ENCODE data around the gene SELENOM. TPM values are rescaled to one million over a fixed set of nuclear protein-coding genes. Genes with fewer than 3 reads are reported as not detected.
A peak's percentile ranks its signal among the peaks of the same experiment; 100 is the strongest.

Gene SELENOM
- total and polyA plus RNA-seq, 4 donors: 368 to 1,228 (median 666) TPM

DNA sequence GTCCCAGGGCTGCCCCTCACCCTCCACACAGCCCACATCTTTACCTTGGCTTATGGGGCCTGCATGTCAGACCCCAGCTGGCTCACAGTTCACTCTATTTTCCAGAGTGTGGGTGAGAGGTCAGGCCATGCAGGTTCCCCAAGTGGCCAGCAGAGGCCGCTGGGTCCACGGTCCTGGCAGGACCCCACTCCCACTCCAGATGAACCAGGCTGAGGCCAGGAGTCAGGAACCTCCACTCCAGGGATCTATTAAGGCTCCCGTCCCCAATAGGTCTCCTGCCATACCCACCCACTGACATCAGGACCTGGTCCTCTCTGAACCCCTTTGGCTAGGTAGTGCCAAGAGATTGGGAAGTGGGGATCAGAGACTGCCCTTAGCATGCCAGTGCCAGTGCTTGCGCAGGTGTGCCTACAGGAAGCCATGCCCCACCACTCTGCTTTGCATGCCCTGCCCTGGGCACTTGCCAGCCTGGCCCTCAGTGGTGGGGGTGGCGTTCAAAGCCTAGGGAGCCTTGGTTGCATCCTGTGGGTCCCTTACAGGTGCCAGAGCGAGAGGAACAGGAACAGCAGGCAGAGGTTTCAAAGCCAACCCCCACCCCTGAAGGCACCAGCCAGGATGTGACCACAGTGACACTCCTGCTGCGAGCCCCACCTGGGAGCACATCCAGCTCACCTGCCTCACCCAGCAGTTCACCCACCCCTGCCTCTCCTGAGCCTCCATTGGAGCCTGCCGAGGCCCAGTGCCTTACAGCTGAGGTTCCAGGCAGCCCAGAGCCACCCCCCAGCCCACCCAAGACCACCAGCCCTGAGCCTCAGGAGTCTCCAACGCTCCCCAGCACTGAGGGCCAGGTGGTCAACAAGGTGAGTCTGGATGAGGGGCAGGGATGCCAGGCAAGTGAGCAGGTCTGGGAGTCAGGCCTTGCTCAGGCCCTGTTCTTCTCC, 17.9 kb downstream of the SELENOM start:
- DNase-seq: peak in 1 of 2 donors; percentile 74
- WGBS, 2 donors: 55 to 57% methylated on average over 9 of the region's 9 CpGs
- H3K4me3 ChIP-seq (ENCODE audit: low read length in 2 of 2): no peak overlapping the region
- ATAC-seq (ENCODE audit: low FRiP score): peak; percentile 23
- H3K36me3 ChIP-seq (ENCODE audit: control insufficient read depth in 1 of 2, insufficient read depth in 2 of 2, low read length in 1 of 2): peaks cover 0 to 19% of the 10 kb centered on the region in 2 donors
- H3K27me3 ChIP-seq (ENCODE audit: control insufficient read depth in 1 of 2, insufficient read depth in 2 of 2, low read length in 1 of 2): no peaks in the 10 kb centered on the region
- intact Hi-C loops (cut with DNase I): loop anchor here in 1 of 2 donors (2.0 to 10.0 kb wide), 3 partner anchors 17 to 455 kb away; partner anchors contain the start of genes SELENOM and SLC35E4
- H3K4me1 ChIP-seq (ENCODE audit: control insufficient read depth in 1 of 2, insufficient read depth in 2 of 2, low read length in 2 of 2): no peaks in the 10 kb centered on the region
- H3K27ac ChIP-seq (ENCODE audit: low read depth in 1 of 2, low read length in 2 of 2): peak overlapping the region in 1 of 2 donors; percentile 63
- no peaks in the 10 kb centered on the region for H3K9me3 ChIP-seq (ENCODE audit: control insufficient read depth, low read length)

DNA sequence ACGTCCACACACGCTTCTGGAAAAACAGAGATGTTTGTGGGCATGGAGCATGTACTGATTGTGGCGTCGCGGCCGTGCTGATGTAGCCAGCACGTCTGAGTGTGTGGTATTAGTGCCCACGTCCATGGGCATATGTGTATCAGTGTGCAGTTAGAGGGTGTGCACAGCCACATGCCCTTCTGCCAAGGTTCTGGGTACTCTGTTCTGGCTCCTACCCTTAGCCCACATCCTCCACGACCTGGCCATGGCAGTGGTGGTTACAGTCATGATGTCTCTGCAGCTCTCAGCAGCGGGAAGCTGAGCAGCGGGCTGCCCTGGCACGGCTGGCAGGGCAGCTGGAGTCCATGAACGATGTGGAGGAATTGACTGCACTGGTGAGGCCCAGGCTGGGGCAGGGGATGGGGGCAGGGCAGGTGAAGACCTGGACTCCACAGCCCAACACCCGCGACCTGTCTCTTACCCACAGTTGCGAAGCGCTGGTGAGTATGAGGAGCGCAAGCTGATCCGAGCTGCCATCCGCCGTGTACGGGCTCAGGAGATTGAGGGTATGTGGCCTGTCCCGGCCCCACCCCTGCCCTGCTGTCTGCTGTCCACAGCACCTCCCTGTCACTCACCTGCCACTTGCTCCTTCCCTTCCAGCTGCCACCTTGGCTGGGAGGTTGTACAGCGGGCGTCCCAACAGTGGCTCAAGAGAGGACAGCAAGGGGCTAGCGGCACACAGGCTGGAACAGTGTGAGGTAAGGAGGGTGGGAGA, 19.0 kb downstream of the SELENOM start:
- H3K27ac ChIP-seq (ENCODE audit: low read depth in 1 of 2, low read length in 2 of 2): peak overlapping the region in 1 of 2 donors; percentile 22
- no peaks in the 10 kb centered on the region for H3K9me3 ChIP-seq (ENCODE audit: control insufficient read depth, low read length)
- peaks cover 4 to 13% of the 10 kb centered on the region in 2 donors for H3K36me3 ChIP-seq (ENCODE audit: control insufficient read depth in 1 of 2, insufficient read depth in 2 of 2, low read length in 1 of 2)
- H3K4me3 ChIP-seq (ENCODE audit: low read length in 2 of 2): no peak overlapping the region
- no peaks in the 10 kb centered on the region for H3K27me3 ChIP-seq (ENCODE audit: control insufficient read depth in 1 of 2, insufficient read depth in 2 of 2, low read length in 1 of 2)
- no peaks in the 10 kb centered on the region for H3K4me1 ChIP-seq (ENCODE audit: control insufficient read depth in 1 of 2, insufficient read depth in 2 of 2, low read length in 2 of 2)
- WGBS, 2 donors: 59 to 64% methylated on average over 20 to 26 of the region's 26 CpGs
- ATAC-seq (ENCODE audit: low FRiP score): no peak
- peak in 1 of 2 donors; percentile 43 for DNase-seq
- intact Hi-C loops (cut with DNase I): loop anchor here in 1 of 2 donors (5.0 to 10.0 kb wide), 2 partner anchors 64 to 454 kb away; partner anchors contain the start of gene SLC35E4

- Histone ChIP-seq H3K27ac (ENCODE audit: low read depth in 1 of 2, low read length in 2 of 2) (peak overlapping the region in 1 of 2 donors; percentile 49), H3K27me3 (ENCODE audit: control insufficient read depth in 1 of 2, insufficient read depth in 2 of 2, low read length in 1 of 2) (no peaks in the 10 kb centered on the region), H3K36me3 (ENCODE audit: control insufficient read depth in 1 of 2, insufficient read depth in 2 of 2, low read length in 1 of 2) (peaks cover 4 to 13% of the 10 kb centered on the region in 2 donors), H3K9me3 (ENCODE audit: control insufficient read depth, low read length) (no peaks in the 10 kb centered on the region), H3K4me1 (ENCODE audit: control insufficient read depth in 1 of 2, insufficient read depth in 2 of 2, low read length in 2 of 2) (no peaks in the 10 kb centered on the region), H3K4me3 (ENCODE audit: low read length in 2 of 2) (no peak overlapping the region)
- 65 to 69% methylated on average over 21 of the region's 21 CpGs for WGBS, 2 donors
- intact Hi-C loops (cut with DNase I): loop anchor here in 1 of 2 donors (5.0 to 10.0 kb wide), 2 partner anchors 65 to 453 kb away; partner anchors contain the start of gene SLC35E4
- DNase-seq: no peak
- ATAC-seq (ENCODE audit: low FRiP score): no peak
Measured at GRCh38 chr22:31087744-31088215, 19.6 kb downstream of the SELENOM start.

GRCh38 chr22:31086703-31087330, 20.6 kb downstream of the SELENOM start:
- Histone ChIP-seq H3K27ac (ENCODE audit: low read depth in 1 of 2, low read length in 2 of 2) (peak overlapping the region; percentile 4 to 49), H3K27me3 (ENCODE audit: control insufficient read depth in 1 of 2, insufficient read depth in 2 of 2, low read length in 1 of 2) (no peaks in the 10 kb centered on the region), H3K9me3 (ENCODE audit: control insufficient read depth, low read length) (no peaks in the 10 kb centered on the region), H3K4me3 (ENCODE audit: low read length in 2 of 2) (no peak overlapping the region), H3K4me1 (ENCODE audit: control insufficient read depth in 1 of 2, insufficient read depth in 2 of 2, low read length in 2 of 2) (no peaks in the 10 kb centered on the region), H3K36me3 (ENCODE audit: control insufficient read depth in 1 of 2, insufficient read depth in 2 of 2, low read length in 1 of 2) (peaks cover 4 to 12% of the 10 kb centered on the region in 2 donors)
- WGBS, 2 donors: 45 to 46% methylated on average over 8 of the region's 8 CpGs
- DNase-seq (no peak), ATAC-seq (ENCODE audit: low FRiP score) (no peak)
- intact Hi-C loops (cut with DNase I): loop anchor here in 1 of 2 donors (5.0 to 10.0 kb wide), 2 partner anchors 65 to 452 kb away; partner anchors contain the start of gene SLC35E4

DNA sequence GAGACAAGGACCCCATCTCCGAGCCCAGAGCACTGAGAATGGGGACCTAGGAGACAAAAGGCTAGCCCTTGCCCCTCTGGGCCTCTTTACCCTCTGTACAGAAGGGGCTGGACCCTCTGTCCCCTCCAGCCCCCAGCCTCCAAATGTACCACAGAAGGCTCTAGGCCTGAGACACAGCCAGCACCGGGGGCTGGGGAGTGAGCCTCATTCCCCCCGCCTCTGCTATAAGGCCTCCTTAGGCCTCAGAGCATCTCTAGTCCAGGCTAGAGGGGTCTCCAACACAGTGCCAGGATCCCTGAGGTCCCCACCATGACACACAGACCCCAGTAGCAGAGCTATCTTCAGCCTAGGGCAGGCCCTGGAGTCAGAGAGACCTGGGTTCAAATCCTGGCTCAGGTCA, 21.4 kb downstream of the SELENOM start:
- WGBS, 2 donors: 56 to 66% methylated on average over 3 of the region's 3 CpGs
- Histone ChIP-seq H3K4me1 (ENCODE audit: control insufficient read depth in 1 of 2, insufficient read depth in 2 of 2, low read length in 2 of 2) (no peaks in the 10 kb centered on the region), H3K4me3 (ENCODE audit: low read length in 2 of 2) (no peak overlapping the region), H3K27me3 (ENCODE audit: control insufficient read depth in 1 of 2, insufficient read depth in 2 of 2, low read length in 1 of 2) (no peaks in the 10 kb centered on the region), H3K36me3 (ENCODE audit: control insufficient read depth in 1 of 2, insufficient read depth in 2 of 2, low read length in 1 of 2) (peaks cover 4 to 6% of the 10 kb centered on the region in 2 donors), H3K27ac (ENCODE audit: low read depth in 1 of 2, low read length in 2 of 2) (peak overlapping the region; percentile 74 to 84), H3K9me3 (ENCODE audit: control insufficient read depth, low read length) (no peaks in the 10 kb centered on the region)
- ATAC-seq (ENCODE audit: low FRiP score): no peak
- no peak for DNase-seq
- intact Hi-C loops (cut with DNase I): loop anchor here (1.0 to 10.0 kb wide), 3 partner anchors 66 to 451 kb away; partner anchors contain the start of gene SLC35E4 (in 1 of the 2)

GRCh38 chr22:31085493-31085824, 21.9 kb downstream of the SELENOM start:
- H3K36me3 ChIP-seq (ENCODE audit: control insufficient read depth in 1 of 2, insufficient read depth in 2 of 2, low read length in 1 of 2): peaks cover 4 to 5% of the 10 kb centered on the region in 2 donors
- H3K9me3 ChIP-seq (ENCODE audit: control insufficient read depth, low read length): no peaks in the 10 kb centered on the region
- DNase-seq (peak; percentile 59 to 73), ATAC-seq (ENCODE audit: low FRiP score) (no peak)
- peak overlapping the region; percentile 84 to 87 for H3K27ac ChIP-seq (ENCODE audit: low read depth in 1 of 2, low read length in 2 of 2)
- H3K4me1 ChIP-seq (ENCODE audit: control insufficient read depth in 1 of 2, insufficient read depth in 2 of 2, low read length in 2 of 2): no peaks in the 10 kb centered on the region
- 0 to 2% methylated on average over 9 to 13 of the region's 13 CpGs for WGBS, 2 donors
- no peaks in the 10 kb centered on the region for H3K27me3 ChIP-seq (ENCODE audit: control insufficient read depth in 1 of 2, insufficient read depth in 2 of 2, low read length in 1 of 2)
- peak overlapping the region; percentile 30 to 50 for H3K4me3 ChIP-seq (ENCODE audit: low read length in 2 of 2)
- intact Hi-C loops (cut with DNase I): loop anchor here (1.0 to 10.0 kb wide), 3 partner anchors 67 to 451 kb away; partner anchors contain the start of gene SLC35E4 (in 1 of the 2)

GRCh38 chr22:31084811-31085492, 22.4 kb downstream of the SELENOM start:
- Histone ChIP-seq H3K36me3 (ENCODE audit: control insufficient read depth in 1 of 2, insufficient read depth in 2 of 2, low read length in 1 of 2) (peaks cover 4 to 5% of the 10 kb centered on the region in 2 donors), H3K4me1 (ENCODE audit: control insufficient read depth in 1 of 2, insufficient read depth in 2 of 2, low read length in 2 of 2) (no peaks in the 10 kb centered on the region), H3K9me3 (ENCODE audit: control insufficient read depth, low read length) (no peaks in the 10 kb centered on the region), H3K27me3 (ENCODE audit: control insufficient read depth in 1 of 2, insufficient read depth in 2 of 2, low read length in 1 of 2) (no peaks in the 10 kb centered on the region), H3K4me3 (ENCODE audit: low read length in 2 of 2) (peak overlapping the region; percentile 50 to 87), H3K27ac (ENCODE audit: low read depth in 1 of 2, low read length in 2 of 2) (peak overlapping the region; percentile 84 to 87)
- WGBS, 2 donors: 0% methylated on average over 45 to 69 of the region's 69 CpGs
- intact Hi-C loops (cut with DNase I): loop anchor here (1.0 to 10.0 kb wide), 5 partner anchors 48 to 450 kb away; partner anchors contain the start of genes MORC2 (in 1 of the 2), SLC35E4 (in 1 of the 2) and TUG1 (in 1 of the 2)
- peak; percentile 86 for ATAC-seq (ENCODE audit: low FRiP score)
- peak; percentile 95 to 96 for DNase-seq

Measured in aorta (tissue), 5 donors.